NCI-H1092 treated with DMSO at 0.1 percent for 48 hours (cell line): Measurements from ENCODE around the gene FCER2.

Experiments
- DNase-seq: peaks from one replicate; lab custom pipeline; 2025; lab: John Stamatoyannopoulos, UW

FCER2 gene

GRCh38 chr19:7733376-7733775 lies 31.4 kb upstream of the FCER2 start:
- no peak for DNase-seq

GRCh38 chr19:7732045-7732444 lies 30.1 kb upstream of the FCER2 start, which contains the start of gene CLEC4G:
Gene CLEC4G (minus strand): TSS chr19:7732110. CDS start chr19:7732102, 8 bp downstream.
- no peak for DNase-seq

- no peak for DNase-seq
Measured at GRCh38 chr19:7731615-7732014, 29.7 kb upstream of the FCER2 start.

GRCh38 chr19:7731218-7731595 lies 29.3 kb upstream of the FCER2 start:
- no peak for DNase-seq

GRCh38 chr19:7730286-7731217 lies 28.6 kb upstream of the FCER2 start:
- no peak for DNase-seq

GRCh38 chr19:7729831-7730285 lies 27.9 kb upstream of the FCER2 start:
- DNase-seq: no peak

- DNase-seq: no peak
Measured at GRCh38 chr19:7729211-7729610, 27.3 kb upstream of the FCER2 start.

GRCh38 chr19:7725791-7726190 lies 23.9 kb upstream of the FCER2 start:
- DNase-seq: no peak

GRCh38 chr19:7722231-7722651 lies 20.3 kb upstream of the FCER2 start:
- peak; percentile 53 for DNase-seq

GRCh38 chr19:7720351-7720750 lies 18.4 kb upstream of the FCER2 start:
- no peak for DNase-seq

- DNase-seq: no peak
Measured at GRCh38 chr19:7718668-7719067, 16.7 kb upstream of the FCER2 start.

GRCh38 chr19:7716762-7717161 lies 14.8 kb upstream of the FCER2 start:
- DNase-seq: no peak

- DNase-seq: no peak
Measured at GRCh38 chr19:7715671-7716070, 13.7 kb upstream of the FCER2 start.

- DNase-seq: no peak
Measured at GRCh38 chr19:7710616-7711015, 8.7 kb upstream of the FCER2 start.

- no peak for DNase-seq
Measured at GRCh38 chr19:7709932-7710460, 8.1 kb upstream of the FCER2 start.

GRCh38 chr19:7706955-7707456 lies 5.1 kb upstream of the FCER2 start:
- DNase-seq: no peak

GRCh38 chr19:7706188-7706954 lies 4.4 kb upstream of the FCER2 start:
- no peak for DNase-seq

GRCh38 chr19:7705387-7706187 lies 3.7 kb upstream of the FCER2 start:
- no peak for DNase-seq

GRCh38 chr19:7704280-7705060 lies 2.5 kb upstream of the FCER2 start:
- DNase-seq: no peak

GRCh38 chr19:7703332-7703731 lies 1.4 kb upstream of the FCER2 start:
- DNase-seq: no peak
